Fibroblast of mammary gland (primary cell): ENCODE results near the gene KDELR3.
A peak's percentile ranks its signal among the peaks of the same experiment; 100 is the strongest.

Source experiments
- DNase-seq: peaks from one replicate; pipeline ENCODE4 v3.0.0-alpha.2; 2010; ENCODE audit warnings: low read depth
- H3K4me3 ChIP-seq: 2 replicates; pipeline ENCODE4 v1.5.1; 2011; ENCODE audit warnings: low read depth, mild to moderate bottlenecking, low read length, moderate library complexity; ENCODE audit not compliant: control insufficient read depth
- CTCF ChIP-seq: conservative IDR thresholded peaks from 2 replicates; pipeline ENCODE4 v1.5.1; 2011; ENCODE audit warnings: low read depth, low read length, inconsistent platforms; ENCODE audit not compliant: control insufficient read depth, insufficient read depth

The KDELR3 gene

GRCh38 chr22:38497869-38498268, 30.0 kb downstream of the KDELR3 start:
- no peak for DNase-seq
- H3K4me3 ChIP-seq, result no peak overlapping the region
- TF ChIP-seq CTCF, result no peak

DNA sequence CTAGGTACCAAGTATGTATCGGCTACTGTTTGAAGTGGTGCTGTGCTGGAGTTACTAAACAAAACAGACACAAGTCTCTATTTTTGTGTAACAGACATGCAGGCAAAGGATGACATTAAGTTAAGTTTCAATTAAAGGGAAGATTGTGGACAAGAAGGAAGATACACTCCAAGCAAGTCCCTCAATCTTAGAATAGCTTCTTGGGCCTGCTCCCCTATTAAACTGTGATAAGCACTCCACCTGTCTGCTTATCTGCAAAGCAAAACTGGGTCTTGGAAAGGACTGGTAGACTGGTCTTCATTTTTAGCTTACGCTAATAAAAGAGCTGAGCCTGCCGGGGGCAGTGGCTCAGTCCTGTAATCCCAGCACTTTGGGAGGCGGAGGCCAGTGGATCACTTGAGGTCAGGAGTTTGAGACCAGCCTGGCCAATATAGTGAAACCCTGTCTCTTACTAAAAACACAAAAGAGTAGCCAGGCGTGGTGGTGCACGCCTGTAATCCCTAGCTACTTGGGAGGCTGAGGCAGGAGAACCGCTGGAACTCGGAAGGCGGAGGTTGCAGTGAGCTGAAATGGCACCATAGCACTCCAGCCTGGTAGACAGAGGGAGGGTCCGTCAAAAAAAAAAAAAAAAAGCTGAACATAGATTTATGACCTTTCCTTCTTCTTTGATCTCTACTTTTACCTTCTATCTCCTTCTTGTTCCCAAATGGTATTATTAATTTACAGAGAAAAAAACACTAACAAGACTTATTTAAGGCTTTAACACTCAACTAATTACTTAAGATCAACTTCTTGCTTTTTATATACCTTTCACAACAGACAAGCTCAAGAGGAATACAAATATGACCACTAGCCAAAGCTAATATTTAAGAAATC, 34.1 kb downstream of the KDELR3 start:
- no peak for TF ChIP-seq CTCF
- H3K4me3 ChIP-seq, result no peak overlapping the region
- no peak for DNase-seq

- H3K4me3 ChIP-seq, result peak overlapping the region; percentile 94
- DNase-seq, result no peak
- TF ChIP-seq CTCF, result no peak
Measured at GRCh38 chr22:38503021-38503420, 35.1 kb downstream of the KDELR3 start.

- no peak for TF ChIP-seq CTCF
- peak overlapping the region; percentile 94 for H3K4me3 ChIP-seq
- DNase-seq, result peak; percentile 55
Measured at GRCh38 chr22:38504731-38505540, 37.0 kb downstream of the KDELR3 start.

DNA sequence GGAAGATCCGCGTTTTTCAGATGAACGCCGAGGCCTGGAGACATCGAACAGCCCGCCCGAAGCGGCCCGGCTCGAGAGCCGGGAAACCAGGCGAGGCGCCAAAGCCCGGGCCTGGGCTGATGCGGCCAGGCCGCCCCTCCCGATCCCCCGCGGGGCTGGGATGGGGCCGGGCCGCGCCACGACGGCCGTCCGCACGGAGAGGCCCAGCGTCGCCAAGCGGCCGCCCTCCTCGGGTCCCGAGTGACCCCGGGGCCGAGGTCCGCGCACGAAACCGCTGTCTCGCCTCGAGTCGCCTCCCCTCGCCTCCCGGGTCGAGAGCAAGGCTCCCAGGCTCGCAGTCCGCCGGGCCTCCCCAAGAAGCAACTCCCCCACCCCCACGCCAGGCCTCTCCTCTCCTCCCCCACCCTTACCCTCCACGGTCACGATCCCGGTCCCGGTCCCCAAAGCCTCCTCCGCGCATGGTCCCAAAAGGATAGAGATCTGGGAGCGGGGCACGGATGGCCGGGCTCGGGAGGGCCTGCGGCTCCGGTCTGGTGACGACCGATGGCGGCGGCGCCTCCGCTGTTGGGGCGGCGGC, 37.7 kb downstream of the KDELR3 start:
- peak overlapping the region; percentile 94 for H3K4me3 ChIP-seq
- no peak for TF ChIP-seq CTCF
- peak; percentile 49 for DNase-seq

GRCh38 chr22:38506118-38506962, 38.4 kb downstream of the KDELR3 start, which contains the start of gene DDX17:
Gene DDX17 (minus strand): TSS chr22:38506311.
- peak; percentile 96 for DNase-seq
- H3K4me3 ChIP-seq, result peak within 1 kb of the TSS; percentile 94
- no peak for TF ChIP-seq CTCF
